Measurements from ENCODE around the gene TRPC3. TPM values are rescaled to one million over a fixed set of nuclear protein-coding genes. Genes with fewer than 3 reads are reported as not detected.

The TRPC3 gene
- total and polyA plus RNA-seq, 5 donors from 2014 or later = 0.52 TPM; not detected in 4

- Mint-ChIP-seq H3K27ac (no peak overlapping the region), H3K36me3 (no peaks in the 10 kb centered on the region), H3K4me1 (no peaks in the 10 kb centered on the region), H3K4me3 (no peak overlapping the region), H3K9me3 (peaks cover 0 to 2% (median 0%) of the 10 kb centered on the region in 7 donors), H3K27me3 (peaks cover 25% of the 10 kb centered on the region)
- ATAC-seq (ENCODE audit: low read depth in 2 of 2) (no peak), DNase-seq (no peak)
- H3K27me3 ChIP-seq (ENCODE audit: control insufficient read depth, insufficient read depth, low read length) = peaks cover 10% of the 10 kb centered on the region
- no peaks in the 10 kb centered on the region for H3K4me1 ChIP-seq (ENCODE audit: control insufficient read depth, insufficient read depth, low read length, poor library complexity, severe bottlenecking)
- H3K9me3 ChIP-seq (ENCODE audit: control insufficient read depth in 2 of 2, low read length in 2 of 2) = no peaks in the 10 kb centered on the region
- no peaks in the 10 kb centered on the region for H3K36me3 ChIP-seq (ENCODE audit: control insufficient read depth, insufficient read depth, low read length)
- no peak overlapping the region for H3K27ac ChIP-seq (ENCODE audit: insufficient read depth, low read length, poor library complexity, severe bottlenecking)
- no peak overlapping the region for H3K4me3 ChIP-seq (ENCODE audit: low read depth, low read length)
Observed at GRCh38 chr4:121988950-121989349, 37.1 kb upstream of the TRPC3 start.

- Histone ChIP-seq H3K36me3 (ENCODE audit: control insufficient read depth, insufficient read depth, low read length) (no peaks in the 10 kb centered on the region), H3K4me1 (ENCODE audit: control insufficient read depth, insufficient read depth, low read length, poor library complexity, severe bottlenecking) (peaks cover 10% of the 10 kb centered on the region), H3K27me3 (ENCODE audit: control insufficient read depth, insufficient read depth, low read length) (no peaks in the 10 kb centered on the region), H3K9me3 (ENCODE audit: control insufficient read depth in 2 of 2, low read length in 2 of 2) (no peaks in the 10 kb centered on the region), H3K4me3 (ENCODE audit: low read depth, low read length) (no peak overlapping the region), H3K27ac (ENCODE audit: insufficient read depth, low read length, poor library complexity, severe bottlenecking) (no peak overlapping the region)
- Mint-ChIP-seq H3K4me3 (no peak overlapping the region), H3K36me3 (no peaks in the 10 kb centered on the region), H3K27ac (no peak overlapping the region), H3K4me1 (peaks cover 5 to 14% (median 7%) of the 10 kb centered on the region in 4 donors), H3K27me3 (peaks cover 11% of the 10 kb centered on the region), H3K9me3 (peaks cover 0 to 2% (median 0%) of the 10 kb centered on the region in 7 donors)
- DNase-seq = no peak
- no peak for ATAC-seq (ENCODE audit: low read depth in 2 of 2)
Observed at GRCh38 chr4:121980643-121981042, 28.8 kb upstream of the TRPC3 start.

GRCh38 chr4:121978172-121978516, 26.3 kb upstream of the TRPC3 start:
- Histone ChIP-seq H3K9me3 (ENCODE audit: control insufficient read depth in 2 of 2, low read length in 2 of 2) (no peaks in the 10 kb centered on the region), H3K4me3 (ENCODE audit: low read depth, low read length) (peak overlapping the region; percentile 51), H3K4me1 (ENCODE audit: control insufficient read depth, insufficient read depth, low read length, poor library complexity, severe bottlenecking) (peaks cover 10% of the 10 kb centered on the region), H3K27ac (ENCODE audit: insufficient read depth, low read length, poor library complexity, severe bottlenecking) (peak overlapping the region; percentile 53), H3K36me3 (ENCODE audit: control insufficient read depth, insufficient read depth, low read length) (no peaks in the 10 kb centered on the region), H3K27me3 (ENCODE audit: control insufficient read depth, insufficient read depth, low read length) (peaks cover under 1% of the 10 kb centered on the region)
- Mint-ChIP-seq H3K36me3 (no peaks in the 10 kb centered on the region), H3K27me3 (peaks cover 16% of the 10 kb centered on the region), H3K27ac (peak overlapping the region in 2 of 3 donors; percentile 1 to 97), H3K9me3 (no peaks in the 10 kb centered on the region), H3K4me1 (peaks cover 5 to 14% (median 7%) of the 10 kb centered on the region in 4 donors), H3K4me3 (peak overlapping the region in 2 of 4 donors; percentile 3 to 6)
- DNase-seq (no peak), ATAC-seq (ENCODE audit: low read depth in 2 of 2) (peak; percentile 29 to 56)

- DNase-seq (no peak), ATAC-seq (ENCODE audit: low read depth in 2 of 2) (peak; percentile 79 to 85)
- Histone ChIP-seq H3K27me3 (ENCODE audit: control insufficient read depth, insufficient read depth, low read length) (peaks cover 3% of the 10 kb centered on the region), H3K27ac (ENCODE audit: insufficient read depth, low read length, poor library complexity, severe bottlenecking) (peak overlapping the region; percentile 53), H3K36me3 (ENCODE audit: control insufficient read depth, insufficient read depth, low read length) (no peaks in the 10 kb centered on the region), H3K4me1 (ENCODE audit: control insufficient read depth, insufficient read depth, low read length, poor library complexity, severe bottlenecking) (peaks cover 10% of the 10 kb centered on the region), H3K9me3 (ENCODE audit: control insufficient read depth in 2 of 2, low read length in 2 of 2) (no peaks in the 10 kb centered on the region), H3K4me3 (ENCODE audit: low read depth, low read length) (peak overlapping the region; percentile 51)
- Mint-ChIP-seq H3K27ac (peak overlapping the region in 2 of 3 donors; percentile 1 to 97), H3K36me3 (no peaks in the 10 kb centered on the region), H3K4me1 (peaks cover 5 to 14% (median 7%) of the 10 kb centered on the region in 4 donors), H3K27me3 (peaks cover 10% of the 10 kb centered on the region), H3K4me3 (peak overlapping the region in 2 of 4 donors; percentile 3 to 6), H3K9me3 (no peaks in the 10 kb centered on the region)
Observed at GRCh38 chr4:121977251-121978171, 25.7 kb upstream of the TRPC3 start.

GRCh38 chr4:121975784-121976183, 23.9 kb upstream of the TRPC3 start:
- Mint-ChIP-seq H3K4me1 (peaks cover 5 to 14% (median 7%) of the 10 kb centered on the region in 4 donors), H3K36me3 (no peaks in the 10 kb centered on the region), H3K27ac (no peak overlapping the region), H3K9me3 (no peaks in the 10 kb centered on the region), H3K4me3 (no peak overlapping the region), H3K27me3 (peaks cover 17% of the 10 kb centered on the region)
- no peak overlapping the region for H3K27ac ChIP-seq (ENCODE audit: insufficient read depth, low read length, poor library complexity, severe bottlenecking)
- peaks cover 3% of the 10 kb centered on the region for H3K27me3 ChIP-seq (ENCODE audit: control insufficient read depth, insufficient read depth, low read length)
- peaks cover 10% of the 10 kb centered on the region for H3K4me1 ChIP-seq (ENCODE audit: control insufficient read depth, insufficient read depth, low read length, poor library complexity, severe bottlenecking)
- H3K36me3 ChIP-seq (ENCODE audit: control insufficient read depth, insufficient read depth, low read length) = no peaks in the 10 kb centered on the region
- no peaks in the 10 kb centered on the region for H3K9me3 ChIP-seq (ENCODE audit: control insufficient read depth in 2 of 2, low read length in 2 of 2)
- no peak for DNase-seq
- no peak overlapping the region for H3K4me3 ChIP-seq (ENCODE audit: low read depth, low read length)
- ATAC-seq (ENCODE audit: low read depth in 2 of 2) = no peak

- H3K4me3 ChIP-seq (ENCODE audit: low read depth, low read length) = no peak overlapping the region
- H3K36me3 ChIP-seq (ENCODE audit: control insufficient read depth, insufficient read depth, low read length) = no peaks in the 10 kb centered on the region
- DNase-seq (no peak), ATAC-seq (ENCODE audit: low read depth in 2 of 2) (no peak)
- Mint-ChIP-seq H3K4me3 (no peak overlapping the region), H3K27me3 (peaks cover 19% of the 10 kb centered on the region), H3K9me3 (peaks cover 0 to under 1% (median 0%) of the 10 kb centered on the region in 7 donors), H3K4me1 (peaks cover 5 to 14% (median 7%) of the 10 kb centered on the region in 4 donors), H3K36me3 (no peaks in the 10 kb centered on the region), H3K27ac (no peak overlapping the region)
- H3K9me3 ChIP-seq (ENCODE audit: control insufficient read depth in 2 of 2, low read length in 2 of 2) = no peaks in the 10 kb centered on the region
- H3K27me3 ChIP-seq (ENCODE audit: control insufficient read depth, insufficient read depth, low read length) = peaks cover 6% of the 10 kb centered on the region
- H3K27ac ChIP-seq (ENCODE audit: insufficient read depth, low read length, poor library complexity, severe bottlenecking) = no peak overlapping the region
- H3K4me1 ChIP-seq (ENCODE audit: control insufficient read depth, insufficient read depth, low read length, poor library complexity, severe bottlenecking) = peaks cover 10% of the 10 kb centered on the region
Observed at GRCh38 chr4:121973816-121974215, 22.0 kb upstream of the TRPC3 start.

- Mint-ChIP-seq H3K4me1 (no peaks in the 10 kb centered on the region), H3K27ac (no peak overlapping the region), H3K27me3 (peaks cover 29% of the 10 kb centered on the region), H3K36me3 (no peaks in the 10 kb centered on the region), H3K9me3 (peaks cover 0 to 6% (median under 1%) of the 10 kb centered on the region in 7 donors), H3K4me3 (no peak overlapping the region)
- Histone ChIP-seq H3K4me1 (ENCODE audit: control insufficient read depth, insufficient read depth, low read length, poor library complexity, severe bottlenecking) (no peaks in the 10 kb centered on the region), H3K36me3 (ENCODE audit: control insufficient read depth, insufficient read depth, low read length) (no peaks in the 10 kb centered on the region), H3K27ac (ENCODE audit: insufficient read depth, low read length, poor library complexity, severe bottlenecking) (no peak overlapping the region), H3K9me3 (ENCODE audit: control insufficient read depth in 2 of 2, low read length in 2 of 2) (no peaks in the 10 kb centered on the region), H3K27me3 (ENCODE audit: control insufficient read depth, insufficient read depth, low read length) (peaks cover 12% of the 10 kb centered on the region), H3K4me3 (ENCODE audit: low read depth, low read length) (no peak overlapping the region)
- DNase-seq (no peak), ATAC-seq (ENCODE audit: low read depth in 2 of 2) (no peak)
Observed at GRCh38 chr4:121968859-121969258, 17.0 kb upstream of the TRPC3 start.
